ENCODE data around the gene ABCB8.

Gene ABCB8

DNA sequence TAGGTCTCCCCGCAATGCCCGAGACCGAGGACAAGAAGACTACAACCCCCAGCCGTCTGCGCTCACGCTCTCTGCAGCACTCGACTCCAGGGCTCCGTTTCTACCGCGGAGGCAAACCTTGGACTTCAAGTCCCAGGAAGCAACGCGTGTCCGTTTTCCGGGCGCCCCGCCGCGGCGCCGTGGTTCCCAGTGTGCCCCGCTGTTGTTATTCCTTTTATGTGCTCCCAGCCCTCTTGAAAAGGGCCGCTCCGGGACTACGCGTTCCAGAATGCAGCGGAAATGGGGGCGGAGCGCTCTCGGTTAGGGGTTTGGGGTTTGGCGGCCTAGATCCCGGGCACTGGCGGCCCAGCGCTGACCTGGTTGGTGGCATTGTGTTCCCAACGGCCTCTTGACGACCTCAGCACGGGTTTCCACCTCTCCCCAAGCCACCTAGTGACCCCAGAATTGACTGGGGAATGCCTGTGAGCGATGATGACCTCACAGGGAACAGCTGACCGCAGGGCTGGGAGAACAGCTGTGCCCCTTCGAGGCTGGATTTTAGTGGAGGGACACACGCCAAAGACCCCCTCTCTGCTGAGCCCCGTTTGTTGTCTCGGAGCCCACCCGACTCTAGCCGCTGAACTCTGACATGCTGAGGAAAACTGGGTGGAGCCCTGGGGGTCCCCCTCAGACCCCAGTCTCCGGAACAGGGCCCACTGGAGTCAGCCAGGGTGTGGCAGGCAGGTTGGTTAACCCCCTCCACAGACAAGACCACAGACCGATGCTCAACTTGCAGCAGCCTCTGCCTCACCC is 29.9 kb downstream of the ABCB8 start:
- DNase-seq (ENCODE audit: low read depth) = peak; percentile 86

DNA sequence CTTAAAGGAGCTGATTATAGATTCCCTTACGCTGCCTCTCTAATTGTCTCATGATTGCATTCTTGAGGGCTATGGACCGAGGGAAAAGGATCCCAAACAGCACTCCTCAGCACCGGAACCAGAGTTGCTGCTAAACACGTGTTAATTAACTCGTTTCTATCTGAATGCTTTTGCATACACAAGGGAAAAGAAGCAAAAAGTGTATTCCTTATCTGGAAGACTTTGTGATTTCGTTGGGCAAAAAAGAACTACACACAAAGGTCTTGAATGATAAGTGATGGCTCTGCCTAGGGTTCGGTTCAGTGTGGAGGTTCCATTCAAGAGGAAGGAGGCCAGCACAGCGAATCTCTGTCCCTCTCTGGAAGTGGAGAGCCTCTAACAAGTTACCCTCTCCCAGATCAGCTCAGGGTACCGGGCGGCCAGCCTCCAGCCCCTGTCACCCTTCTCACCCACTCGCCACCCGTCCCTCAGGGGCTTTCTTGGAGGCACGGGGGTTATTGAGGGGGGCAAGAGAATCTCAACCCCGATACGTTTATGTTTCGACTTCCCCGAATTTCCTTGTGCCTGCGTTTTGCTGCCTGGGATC is 30.6 kb downstream of the ABCB8 start:
- no peak for DNase-seq (ENCODE audit: low read depth)

DNA sequence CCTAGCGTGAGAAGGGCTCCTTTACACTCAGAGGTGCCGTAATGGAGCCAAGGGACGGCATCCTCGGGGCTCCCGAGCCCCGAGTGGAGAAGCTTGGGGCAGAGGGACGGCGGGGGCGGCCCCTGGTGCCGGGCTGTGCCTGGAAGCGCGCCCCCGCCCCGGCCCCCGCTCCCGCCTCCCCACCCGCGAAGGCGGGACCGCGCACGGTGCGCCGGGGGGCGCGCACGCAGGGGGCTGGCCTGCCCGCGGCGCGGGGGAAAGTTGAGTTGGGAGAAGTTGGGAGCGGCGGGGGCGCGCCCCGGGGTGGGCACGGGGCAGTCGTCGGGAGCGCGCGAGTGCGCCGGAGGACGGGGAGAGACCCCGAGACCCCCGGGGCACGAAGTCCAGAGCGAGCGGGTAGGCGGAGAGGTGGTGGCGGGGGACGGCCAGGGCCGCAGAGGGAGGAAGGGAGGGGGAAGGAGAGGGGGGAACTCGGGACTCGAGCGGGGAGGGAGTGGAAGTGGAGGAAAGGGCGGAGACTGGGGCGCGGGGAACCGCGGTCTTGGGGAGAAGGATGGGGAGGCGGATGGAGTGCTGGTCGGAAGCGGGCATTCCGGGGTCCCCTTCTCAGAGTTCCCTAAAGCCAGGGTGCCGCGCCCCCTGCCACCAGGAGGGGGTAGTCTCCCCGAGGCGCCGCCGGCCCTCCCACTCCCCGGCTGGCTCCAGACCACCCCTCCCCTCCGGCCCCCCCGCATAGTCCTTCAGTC is 31.3 kb downstream of the ABCB8 start, which contains the start of gene SLC4A2:
Gene SLC4A2 (plus strand): TSS at position 223 of the 746 bp plus-strand sequence. CDS start 2,399 bp downstream, outside the sequence.
- DNase-seq (ENCODE audit: low read depth) = no peak

DNA sequence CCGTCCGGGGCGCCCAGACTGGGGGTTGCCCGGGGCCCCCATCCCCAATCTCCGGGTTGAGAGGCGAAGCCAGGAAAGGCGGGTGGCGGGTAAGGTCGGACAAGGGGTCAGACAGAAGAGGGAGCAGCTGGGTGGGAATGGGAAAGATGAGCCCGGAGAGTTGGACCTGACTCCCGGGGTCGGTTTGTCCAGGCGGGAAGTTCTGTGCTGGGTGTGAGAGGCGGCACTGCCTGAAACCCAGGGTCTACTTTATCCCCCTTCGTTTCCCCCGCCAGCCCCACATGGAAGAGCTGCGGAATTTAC is 31.8 kb downstream of the ABCB8 start:
- DNase-seq (ENCODE audit: low read depth) = no peak

DNA sequence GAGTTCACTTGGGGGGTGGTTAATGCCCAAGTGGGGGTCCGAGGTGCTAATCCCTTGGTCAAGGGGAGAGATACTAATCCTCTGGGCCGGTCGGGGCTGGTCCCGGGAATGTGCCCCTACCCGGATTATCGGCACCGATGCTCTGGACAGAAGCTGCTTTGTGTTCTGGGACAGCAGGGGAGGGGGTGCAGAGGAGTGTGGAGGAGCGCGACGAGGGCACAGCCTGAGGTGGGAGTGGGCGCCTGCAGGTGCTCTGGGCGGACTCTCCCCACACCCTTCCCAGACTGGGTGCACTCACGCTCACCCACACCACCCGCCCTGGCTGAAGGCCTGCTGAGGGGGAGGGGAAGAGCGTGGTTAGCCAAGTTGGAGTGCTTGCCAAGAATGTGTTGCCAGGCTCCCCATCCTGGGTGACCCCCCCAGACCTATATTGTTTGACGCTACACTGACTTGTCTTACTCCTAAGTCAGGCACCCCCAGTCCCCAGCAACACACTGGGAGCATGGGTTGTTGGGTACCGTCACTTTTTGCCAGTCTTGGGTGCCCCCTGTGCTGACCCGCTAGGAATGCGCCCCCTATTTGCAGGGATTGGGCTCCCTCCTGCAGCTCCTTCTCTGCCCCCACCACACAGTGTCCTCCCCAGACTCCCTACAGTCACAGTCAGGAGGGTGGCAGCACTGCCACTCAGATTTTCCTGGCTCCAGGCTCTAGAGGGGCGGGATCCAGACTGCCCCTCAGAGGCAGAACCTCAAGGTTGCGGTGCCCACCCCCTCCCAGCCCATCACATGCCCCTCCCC is 32.4 kb downstream of the ABCB8 start:
- DNase-seq (ENCODE audit: low read depth) = no peak

DNA sequence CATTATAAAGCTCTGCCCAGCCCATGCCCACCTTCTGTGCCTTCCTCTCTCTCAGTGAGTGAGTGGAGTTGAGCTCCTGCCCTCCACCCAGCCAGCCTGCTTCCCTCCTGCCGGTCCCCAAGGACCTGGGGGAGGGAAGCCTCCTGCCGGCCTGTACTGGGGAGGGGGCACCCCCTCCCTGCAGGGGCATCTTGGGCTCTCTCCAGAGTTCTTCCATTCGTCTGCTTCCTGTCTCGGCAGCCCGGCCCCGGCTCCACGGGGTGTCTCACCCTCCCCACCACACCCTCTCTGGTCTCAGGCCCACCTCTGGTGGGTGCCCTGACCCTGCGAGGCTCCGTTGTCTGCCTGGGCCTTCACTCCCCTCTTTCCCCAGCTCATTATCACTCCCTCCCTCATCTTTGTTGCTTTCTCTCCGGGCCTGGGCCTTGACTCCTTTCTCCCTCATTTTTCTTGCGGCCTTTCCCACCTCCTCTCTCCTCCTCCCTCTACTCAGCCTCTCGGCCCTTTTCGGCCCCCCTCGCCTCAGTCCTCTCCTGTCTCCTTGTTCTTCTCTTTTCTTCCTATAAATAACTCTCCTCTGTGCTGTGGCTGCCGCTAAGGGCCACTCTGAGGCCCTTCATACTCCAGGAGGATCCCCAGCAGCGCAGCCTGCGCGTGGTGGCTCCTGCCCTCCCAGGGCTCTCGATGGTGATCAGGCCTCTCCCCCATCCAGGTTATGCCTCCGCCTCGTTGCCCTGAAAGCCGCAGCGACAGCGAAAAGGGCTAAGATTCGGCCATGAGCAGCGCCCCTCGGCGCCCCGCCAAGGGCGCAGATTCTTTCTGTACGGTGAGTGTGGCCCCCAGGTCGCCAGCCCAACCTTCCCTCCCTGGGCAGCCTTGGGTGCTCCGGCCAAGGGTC is 33.2 kb downstream of the ABCB8 start:
- DNase-seq (ENCODE audit: low read depth) = no peak

DNA sequence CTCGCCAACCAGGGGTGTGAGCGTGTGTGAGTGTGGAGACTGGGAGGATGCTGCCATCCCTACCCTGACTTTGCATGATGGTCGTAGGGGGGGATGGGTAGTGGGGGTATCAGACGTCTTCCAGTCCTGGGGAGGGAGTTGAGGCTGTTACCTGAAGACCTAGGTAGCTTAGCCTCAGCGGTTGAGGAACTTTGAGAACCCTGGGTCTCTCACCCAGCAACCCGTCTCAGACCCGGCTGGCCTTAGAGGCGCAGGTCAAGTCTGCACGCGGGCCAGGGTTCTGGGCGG is 33.8 kb downstream of the ABCB8 start:
- no peak for DNase-seq (ENCODE audit: low read depth)

DNA sequence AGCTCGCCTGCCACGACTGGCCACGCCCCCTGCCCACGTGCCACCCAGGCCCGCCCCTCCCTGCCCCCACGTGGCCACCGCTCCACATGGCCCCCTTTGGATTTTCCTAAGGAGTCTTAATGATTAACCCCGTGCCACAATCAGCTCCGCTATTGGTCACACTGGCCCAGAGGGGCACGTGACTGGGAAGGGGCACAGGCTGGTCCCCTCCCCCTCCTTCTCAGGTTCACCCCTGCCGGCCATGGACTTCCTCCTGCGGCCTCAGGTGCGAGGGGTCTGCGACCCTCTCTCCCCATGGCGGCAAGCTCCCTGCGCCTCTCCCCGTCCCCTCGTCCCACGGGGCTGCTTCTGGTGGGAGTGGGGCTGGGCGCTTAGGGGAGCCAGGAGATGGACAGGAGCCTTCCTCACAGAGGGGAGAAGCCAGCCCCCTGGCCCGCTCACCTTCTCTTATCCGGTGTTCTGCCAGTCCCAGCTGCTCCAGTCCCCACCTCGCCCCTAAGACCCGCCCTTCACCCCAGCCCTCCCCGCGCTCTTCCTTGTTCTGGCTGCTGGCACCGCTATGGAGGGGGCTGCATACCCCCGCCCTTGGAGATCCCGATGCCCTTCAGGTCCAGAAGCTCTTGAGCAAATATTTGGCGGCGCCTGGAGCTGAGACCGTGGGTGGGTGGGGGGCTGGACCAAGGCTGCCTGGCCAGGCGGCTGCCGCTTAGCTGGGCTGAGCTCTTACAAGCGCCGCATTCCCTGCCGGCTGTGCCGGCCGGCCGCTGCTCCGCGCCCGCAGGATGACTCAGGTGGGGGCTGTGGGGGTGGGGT is 34.4 kb downstream of the ABCB8 start:
- DNase-seq (ENCODE audit: low read depth) = no peak

DNA sequence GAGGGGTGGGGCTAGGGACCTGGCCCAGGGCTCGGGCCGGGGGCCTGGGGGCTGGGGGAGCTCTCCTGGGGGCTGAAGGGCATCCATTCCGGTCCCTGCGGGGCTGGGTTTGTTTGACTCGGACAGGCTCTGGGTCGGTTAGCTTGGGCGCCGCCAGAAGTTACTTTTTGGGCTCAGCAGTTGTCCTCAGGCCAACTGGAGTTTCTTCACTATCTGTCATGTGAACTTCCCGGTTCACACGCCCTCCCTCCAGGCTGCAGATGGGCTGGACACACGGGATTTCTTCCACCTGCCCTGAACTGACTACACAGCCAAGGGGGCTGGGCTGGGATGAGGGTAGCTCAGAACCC is 34.9 kb downstream of the ABCB8 start:
- no peak for DNase-seq (ENCODE audit: low read depth)

DNA sequence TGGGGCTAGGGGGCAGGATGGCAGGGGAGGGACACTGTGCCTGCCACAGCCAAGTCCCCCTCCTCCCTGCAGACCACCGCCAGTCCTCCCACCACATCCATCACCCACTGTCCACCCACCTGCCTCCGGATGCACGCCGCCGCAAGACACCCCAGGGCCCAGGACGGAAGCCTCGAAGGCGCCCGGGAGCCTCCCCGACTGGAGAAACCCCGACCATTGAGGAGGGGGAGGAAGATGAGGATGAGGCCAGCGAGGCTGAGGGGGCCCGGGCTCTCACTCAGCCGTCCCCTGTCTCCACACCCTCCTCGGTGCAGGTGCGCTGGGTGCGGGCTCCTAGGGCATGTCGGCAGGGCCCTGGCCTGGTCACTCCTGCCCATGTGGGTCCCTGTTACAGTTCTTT is 36.2 kb downstream of the ABCB8 start:
- DNase-seq (ENCODE audit: low read depth) = no peak

DNA sequence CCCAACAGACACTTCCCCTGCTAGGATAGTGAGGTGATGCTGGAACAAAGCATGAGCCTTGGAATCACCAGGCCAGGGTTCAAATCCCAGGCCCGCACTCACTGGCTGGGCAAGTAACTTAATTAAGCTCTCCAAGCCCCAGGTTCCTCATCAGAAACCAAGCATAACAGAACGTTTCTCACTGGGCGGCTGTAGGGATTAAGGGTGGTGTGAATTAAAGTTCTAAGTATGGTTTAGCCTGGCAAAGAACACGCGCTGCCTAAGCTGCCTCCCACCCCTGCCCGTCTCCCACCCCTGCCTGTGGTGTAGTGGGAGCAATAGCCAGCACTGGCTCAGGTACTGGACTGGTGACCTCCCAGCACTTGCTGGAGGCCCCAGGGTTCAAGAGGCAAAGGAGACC is 36.7 kb downstream of the ABCB8 start:
- no peak for DNase-seq (ENCODE audit: low read depth)

DNA sequence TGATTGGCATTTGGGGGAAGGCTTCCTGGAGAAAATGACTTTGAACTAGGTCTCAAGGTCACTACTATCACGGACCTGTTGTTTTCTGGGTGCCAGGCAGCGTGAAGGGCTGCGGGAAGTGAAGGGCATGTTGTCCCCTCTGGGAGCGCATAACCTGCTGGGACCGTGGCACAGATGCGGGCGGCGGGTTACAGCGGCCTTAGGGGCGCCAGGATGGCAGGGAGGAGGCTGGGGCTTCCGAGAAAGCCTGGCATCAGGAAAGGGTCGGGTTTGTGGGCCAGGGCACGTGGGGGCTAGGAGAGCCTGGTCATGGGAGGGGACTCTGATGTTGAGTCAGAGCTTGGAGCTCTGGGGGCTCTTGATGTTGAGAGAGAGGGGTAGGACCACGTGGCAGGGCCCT is 37.3 kb downstream of the ABCB8 start:
- DNase-seq (ENCODE audit: low read depth) = no peak

DNA sequence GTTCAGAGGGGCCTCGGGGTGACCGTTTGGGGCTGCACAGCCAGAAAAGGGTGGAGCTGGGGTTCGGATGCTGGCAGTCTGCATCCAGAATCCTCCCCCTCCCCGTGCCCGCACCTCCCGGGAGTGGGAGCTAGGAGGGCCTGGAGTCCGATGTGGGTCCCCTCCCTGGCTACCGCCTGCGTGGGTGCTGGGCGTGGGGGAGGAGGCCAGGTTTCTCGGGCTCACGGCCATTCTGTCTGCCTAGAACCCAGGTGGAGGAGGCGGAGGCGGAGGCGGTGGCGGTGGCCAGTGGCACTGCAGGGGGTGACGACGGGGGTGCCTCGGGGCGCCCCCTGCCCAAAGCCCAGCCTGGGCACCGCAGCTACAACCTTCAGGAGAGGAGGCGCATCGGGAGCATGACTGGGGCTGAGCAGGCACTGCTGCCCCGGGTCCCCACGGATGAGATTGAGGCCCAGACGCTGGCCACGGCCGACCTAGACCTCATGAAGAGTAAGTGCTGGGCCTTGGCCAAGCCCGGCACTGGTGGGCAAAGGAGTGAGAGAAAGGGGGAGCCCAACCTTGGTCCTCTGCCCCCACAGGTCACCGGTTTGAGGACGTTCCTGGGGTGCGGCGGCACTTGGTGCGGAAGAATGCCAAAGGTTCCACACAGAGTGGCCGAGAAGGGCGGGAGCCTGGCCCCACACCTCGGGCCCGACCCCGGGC is 38.2 kb downstream of the ABCB8 start:
- no peak for DNase-seq (ENCODE audit: low read depth)

DNA sequence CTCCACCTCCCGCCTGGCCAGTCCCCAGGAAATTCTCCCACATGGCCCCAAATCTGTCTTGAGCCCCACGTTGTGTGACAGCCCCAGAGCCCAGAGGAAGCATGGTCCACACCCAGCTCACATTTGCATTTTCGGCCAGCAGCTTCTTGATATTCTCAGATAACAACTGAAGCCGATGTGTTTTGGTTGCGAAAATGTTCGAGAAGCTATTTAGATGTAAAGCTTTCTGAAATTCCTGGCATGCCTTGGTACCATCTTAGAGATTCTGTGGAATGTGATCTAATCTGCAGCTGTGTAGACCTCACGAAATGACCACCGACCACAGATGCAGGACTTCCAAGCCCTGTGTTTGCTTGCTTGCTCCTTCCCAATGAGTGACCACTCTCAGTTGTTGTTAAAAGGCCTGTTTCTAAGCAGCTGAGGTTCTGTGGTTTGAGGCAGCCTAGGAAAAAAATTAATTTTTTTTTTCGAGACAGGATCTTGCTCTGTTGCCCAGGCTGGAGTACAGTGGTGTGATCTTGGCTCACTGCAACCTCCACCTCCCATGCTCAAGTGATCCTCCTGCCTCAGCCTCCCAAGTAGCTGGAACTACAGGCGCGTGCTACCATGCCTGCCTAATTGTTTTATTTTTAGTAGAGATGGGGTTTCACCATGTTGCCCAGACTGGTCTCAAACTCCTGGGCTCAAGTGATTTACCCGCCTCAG is 40.0 kb downstream of the ABCB8 start:
- no peak for DNase-seq (ENCODE audit: low read depth)

DNA sequence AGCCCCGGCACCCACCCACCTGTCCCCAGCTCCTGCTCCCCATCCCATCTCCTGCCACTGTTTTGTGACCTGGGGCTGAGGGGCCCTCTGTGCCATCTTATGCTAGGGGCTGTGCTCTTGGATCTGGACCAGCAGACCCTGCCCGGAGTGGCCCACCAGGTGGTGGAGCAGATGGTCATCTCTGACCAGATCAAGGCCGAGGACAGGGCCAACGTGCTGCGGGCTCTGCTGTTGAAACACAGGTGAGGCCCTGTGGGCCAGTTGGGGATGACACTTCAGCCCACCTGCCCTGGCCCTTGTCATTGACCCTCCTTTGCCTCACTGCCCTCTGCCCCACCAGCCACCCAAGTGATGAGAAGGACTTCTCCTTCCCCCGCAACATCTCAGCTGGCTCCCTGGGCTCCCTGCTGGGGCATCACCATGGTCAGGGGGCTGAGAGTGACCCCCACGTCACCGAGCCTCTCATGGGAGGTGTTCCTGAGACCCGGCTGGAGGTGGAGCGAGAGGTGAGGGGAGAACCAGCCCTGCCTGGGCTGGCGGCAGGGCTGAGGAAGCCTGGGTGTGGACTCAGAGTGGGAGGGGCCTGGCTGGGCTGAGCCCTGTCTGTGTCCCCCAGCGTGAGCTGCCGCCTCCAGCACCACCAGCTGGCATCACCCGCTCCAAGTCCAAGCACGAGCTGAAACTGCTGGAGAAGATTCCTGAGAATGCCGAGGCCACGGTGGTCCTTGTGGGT is 41.8 kb downstream of the ABCB8 start:
- no peak for DNase-seq (ENCODE audit: low read depth)

DNA sequence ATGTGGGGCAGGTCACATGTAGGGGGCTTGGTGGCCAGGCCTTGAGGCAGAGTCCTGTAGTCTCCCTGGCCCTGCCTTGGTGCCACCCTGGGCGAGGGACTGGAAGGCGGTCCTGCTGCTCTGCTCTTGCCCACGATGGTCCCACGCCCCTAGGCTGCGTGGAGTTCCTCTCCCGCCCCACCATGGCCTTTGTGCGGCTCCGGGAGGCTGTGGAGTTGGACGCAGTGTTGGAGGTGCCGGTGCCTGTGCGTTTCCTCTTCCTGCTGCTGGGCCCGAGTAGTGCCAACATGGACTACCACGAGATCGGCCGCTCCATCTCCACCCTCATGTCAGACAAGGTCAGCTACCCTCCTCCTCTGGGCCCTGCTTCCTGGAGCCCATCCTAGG is 42.3 kb downstream of the ABCB8 start:
- no peak for DNase-seq (ENCODE audit: low read depth)

DNA sequence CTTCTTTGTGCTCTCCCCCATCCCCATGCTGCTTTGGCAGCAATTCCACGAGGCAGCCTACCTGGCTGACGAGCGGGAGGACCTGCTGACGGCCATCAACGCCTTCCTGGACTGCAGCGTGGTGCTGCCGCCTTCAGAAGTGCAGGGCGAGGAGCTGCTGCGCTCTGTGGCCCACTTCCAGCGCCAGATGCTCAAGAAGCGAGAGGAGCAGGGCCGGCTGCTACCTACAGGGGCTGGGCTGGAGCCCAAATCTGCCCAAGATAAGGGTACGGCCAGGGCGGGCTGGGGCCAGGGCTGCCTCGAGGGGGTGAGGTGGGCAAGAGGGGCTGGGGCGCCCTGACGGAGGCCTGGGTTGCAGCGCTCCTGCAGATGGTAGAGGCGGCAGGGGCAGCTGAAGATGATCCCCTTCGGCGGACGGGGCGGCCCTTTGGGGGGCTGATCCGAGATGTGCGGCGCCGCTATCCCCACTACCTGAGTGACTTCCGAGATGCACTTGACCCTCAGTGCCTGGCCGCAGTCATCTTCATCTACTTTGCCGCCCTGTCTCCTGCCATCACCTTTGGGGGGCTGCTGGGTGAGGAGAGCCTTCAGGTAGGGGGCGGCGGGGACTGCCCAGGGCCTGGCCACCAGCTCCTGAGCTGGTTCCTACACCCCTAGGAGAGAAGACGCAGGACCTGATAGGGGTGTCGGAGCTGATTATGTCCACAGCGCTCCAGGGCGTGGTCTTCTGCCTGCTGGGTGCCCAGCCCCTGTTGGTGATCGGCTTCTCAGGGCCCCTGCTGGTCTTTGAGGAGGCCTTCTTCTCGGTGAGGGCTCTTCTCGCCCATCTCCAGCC is 43.0 kb downstream of the ABCB8 start:
- DNase-seq (ENCODE audit: low read depth) = no peak

DNA sequence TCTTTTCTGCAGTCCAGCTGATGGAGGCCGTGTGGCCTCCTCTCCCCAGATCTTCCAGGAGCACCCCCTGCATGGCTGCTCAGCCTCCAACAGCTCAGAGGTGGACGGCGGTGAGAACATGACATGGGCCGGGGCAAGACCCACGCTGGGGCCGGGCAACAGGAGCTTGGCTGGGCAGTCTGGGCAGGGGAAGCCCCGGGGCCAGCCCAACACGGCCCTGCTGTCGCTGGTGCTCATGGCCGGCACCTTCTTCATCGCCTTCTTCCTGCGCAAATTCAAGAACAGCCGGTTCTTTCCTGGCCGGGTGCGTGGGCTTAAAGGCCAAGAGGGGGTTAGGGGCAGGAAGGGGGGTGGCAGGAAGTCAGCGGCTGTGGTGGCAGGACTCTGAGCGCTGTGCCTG is 45.7 kb downstream of the ABCB8 start:
- DNase-seq (ENCODE audit: low read depth) = no peak
